IMR-90 (cell line): Measurements from ENCODE around the gene ADGRB3.

ENCODE experiments used
- BHLHE40 ChIP-seq: fragments of 150-350 bp; IDR thresholded peaks from 2 replicates; pipeline ENCODE4 v1.6.1; 2016; ENCODE audit warnings: mild to moderate bottlenecking, low read depth, low read length
- POLR2A ChIP-seq: IDR thresholded peaks from 2 replicates; pipeline ENCODE4 v1.6.1; 2012; ENCODE audit warnings: mild to moderate bottlenecking, low read depth, low read length
- RAD21 ChIP-seq: IDR thresholded peaks from 2 replicates; pipeline ENCODE4 v1.6.1; 2012; ENCODE audit warnings: low read length, improper control_type of control experiment
- RCOR1 ChIP-seq: IDR thresholded peaks from 2 replicates; pipeline ENCODE4 v1.6.1; 2012; ENCODE audit warnings: mild to moderate bottlenecking, low read length, improper control_type of control experiment; ENCODE audit not compliant: insufficient replicate concordance

DNA sequence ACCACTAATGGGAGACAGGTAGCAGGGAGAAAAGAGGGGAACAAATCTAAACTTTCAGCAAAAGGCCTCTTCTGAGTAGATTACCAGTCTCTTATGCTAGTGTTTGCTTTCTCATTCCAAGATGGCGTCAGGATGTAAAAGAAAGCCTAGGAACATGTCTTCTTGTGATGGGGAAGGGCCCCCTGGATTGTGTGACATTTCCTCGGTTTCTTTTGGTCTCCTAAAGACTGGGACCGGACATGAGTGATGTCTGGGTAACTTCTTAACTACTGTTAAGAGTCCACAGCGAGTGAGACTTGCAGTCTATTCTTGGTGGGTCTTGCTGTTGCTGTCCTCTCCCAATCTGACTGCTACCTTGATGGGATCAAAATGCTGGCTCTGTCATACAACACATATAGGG, 60.3 kb downstream of the ADGRB3 start:
- no peak for TF ChIP-seq RCOR1
- no peak for TF ChIP-seq BHLHE40
- TF ChIP-seq RAD21, result no peak
- no peak for TF ChIP-seq POLR2A
